Vagina (tissue), 2 donors: ENCODE data around the gene SOWAHA.

Experiments used
- POLR2A ChIP-seq, 2 donors: fragments of 450-650 bp; IDR thresholded peaks; one replicate each; pipeline ENCODE4 v1.6.1; 2017; ENCODE audit warnings: antibody characterized with exemption in 2 of 2, mild to moderate bottlenecking in 2 of 2, moderate library complexity in 2 of 2
- POLR2AphosphoS5 ChIP-seq, 2 donors: sonication (generic); formaldehyde crosslinking; IDR thresholded peaks; one replicate each; pipeline ENCODE4 v1.9.0; 2017; ENCODE audit warnings: antibody characterized with exemption in 2 of 2, mild to moderate bottlenecking in 2 of 2, low read depth in 1 of 2; ENCODE audit not compliant: insufficient read depth in 1 of 2

GRCh38 chr5:132853790-132854189 is 40.7 kb downstream of the SOWAHA start:
- TF ChIP-seq POLR2AphosphoS5 (IDR thresholded peaks at IDR 0.05; ENCODE audit: insufficient read depth in 1 of 2, low read depth in 1 of 2) = no peak
- no peak for TF ChIP-seq POLR2A (IDR thresholded peaks at IDR 0.05)
